Neural crest cell (in vitro differentiated cells): ENCODE data around the gene MRAS. TPM values are rescaled to one million over a fixed set of nuclear protein-coding genes. Genes with fewer than 3 reads are reported as not detected.
A peak's percentile ranks its signal among the peaks of the same experiment; 100 is the strongest.

Experiments
- DNase-seq: peaks from one replicate; pipeline ENCODE4 v3.0.0; 2021; ENCODE audit warnings: low read depth, mixed read lengths, low spot score
- H3K27ac Mint-ChIP-seq: one replicate; pipeline ENCODE4 v1.8.0; 2021; ENCODE audit warnings: mild to moderate bottlenecking, mixed read lengths; ENCODE audit not compliant: unreplicated experiment
- H3K27me3 Mint-ChIP-seq: 2 replicates; pipeline ENCODE4 v1.8.0; 2021; ENCODE audit warnings: low read depth, mild to moderate bottlenecking, mixed read lengths
- H3K36me3 Mint-ChIP-seq: 2 replicates; pipeline ENCODE4 v1.8.0; 2021; ENCODE audit warnings: low read depth, mild to moderate bottlenecking, mixed read lengths
- H3K4me1 Mint-ChIP-seq: 2 replicates; pipeline ENCODE4 v1.8.0; 2021; ENCODE audit warnings: mixed read lengths
- H3K4me3 Mint-ChIP-seq: one replicate; pipeline ENCODE4 v1.8.0; 2021; ENCODE audit warnings: mild to moderate bottlenecking, mixed read lengths
- H3K9me3 Mint-ChIP-seq: 2 replicates; pipeline ENCODE4 v1.8.0; 2021; ENCODE audit warnings: mixed read lengths
- total RNA-seq: library from RNA; stranded (reverse); gene quantifications from 2 replicates; pipeline ENCODE4 v1.2.1, GENCODE V29; 2021
- TF ChIP-seq, protein P1 (sequence below): fragments of 200-600 bp; sonication (generic); conservative IDR thresholded peaks from 2 replicates; pipeline ENCODE4 v1.5.0; 2021; ENCODE audit warnings: antibody characterized with exemption, mild to moderate bottlenecking

Gene MRAS
- total RNA-seq, 1 donor from 2014 or later: 27.0 TPM

DNA sequence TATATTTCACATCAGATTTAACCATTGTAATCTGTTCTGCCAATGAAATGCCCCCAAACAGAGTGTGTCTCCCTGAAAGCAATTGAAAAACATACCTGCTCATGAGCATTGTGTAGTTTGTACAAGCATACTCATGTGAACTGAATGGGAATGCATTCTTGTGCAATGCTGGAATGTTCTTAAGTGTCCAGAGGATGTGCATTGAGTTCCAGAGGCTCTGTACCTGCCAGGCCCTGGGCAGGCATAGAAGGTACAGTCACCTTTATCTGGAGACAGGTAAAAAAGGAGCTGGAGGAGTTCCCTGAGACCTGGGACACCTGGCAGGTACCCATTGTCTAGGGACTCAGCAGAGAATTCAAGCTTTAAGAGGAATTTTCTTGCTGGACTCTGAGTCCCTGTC, 2.8 kb downstream of the MRAS start:
- DNase-seq: no peak
- H3K36me3 Mint-ChIP-seq: no peaks in the 10 kb centered on the region
- no peak overlapping the region for H3K27ac Mint-ChIP-seq
- TF ChIP-seq, protein P1, sequence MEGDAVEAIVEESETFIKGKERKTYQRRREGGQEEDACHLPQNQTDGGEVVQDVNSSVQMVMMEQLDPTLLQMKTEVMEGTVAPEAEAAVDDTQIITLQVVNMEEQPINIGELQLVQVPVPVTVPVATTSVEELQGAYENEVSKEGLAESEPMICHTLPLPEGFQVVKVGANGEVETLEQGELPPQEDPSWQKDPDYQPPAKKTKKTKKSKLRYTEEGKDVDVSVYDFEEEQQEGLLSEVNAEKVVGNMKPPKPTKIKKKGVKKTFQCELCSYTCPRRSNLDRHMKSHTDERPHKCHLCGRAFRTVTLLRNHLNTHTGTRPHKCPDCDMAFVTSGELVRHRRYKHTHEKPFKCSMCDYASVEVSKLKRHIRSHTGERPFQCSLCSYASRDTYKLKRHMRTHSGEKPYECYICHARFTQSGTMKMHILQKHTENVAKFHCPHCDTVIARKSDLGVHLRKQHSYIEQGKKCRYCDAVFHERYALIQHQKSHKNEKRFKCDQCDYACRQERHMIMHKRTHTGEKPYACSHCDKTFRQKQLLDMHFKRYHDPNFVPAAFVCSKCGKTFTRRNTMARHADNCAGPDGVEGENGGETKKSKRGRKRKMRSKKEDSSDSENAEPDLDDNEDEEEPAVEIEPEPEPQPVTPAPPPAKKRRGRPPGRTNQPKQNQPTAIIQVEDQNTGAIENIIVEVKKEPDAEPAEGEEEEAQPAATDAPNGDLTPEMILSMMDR: no peak
- no peaks in the 10 kb centered on the region for H3K9me3 Mint-ChIP-seq
- peak overlapping the region; percentile 94 for H3K4me3 Mint-ChIP-seq
- H3K27me3 Mint-ChIP-seq: peaks cover 1% of the 10 kb centered on the region
- H3K4me1 Mint-ChIP-seq: peaks cover 25% of the 10 kb centered on the region

- no peaks in the 10 kb centered on the region for H3K9me3 Mint-ChIP-seq
- peaks cover 28% of the 10 kb centered on the region for H3K4me1 Mint-ChIP-seq
- no peaks in the 10 kb centered on the region for H3K27me3 Mint-ChIP-seq
- TF ChIP-seq, protein P1: no peak
- H3K27ac Mint-ChIP-seq: no peak overlapping the region
- H3K36me3 Mint-ChIP-seq: no peaks in the 10 kb centered on the region
- DNase-seq: no peak
- H3K4me3 Mint-ChIP-seq: no peak overlapping the region
These were observed 3.7 kb downstream of the MRAS start for GRCh38 chr3:138351916-138352550.

DNA sequence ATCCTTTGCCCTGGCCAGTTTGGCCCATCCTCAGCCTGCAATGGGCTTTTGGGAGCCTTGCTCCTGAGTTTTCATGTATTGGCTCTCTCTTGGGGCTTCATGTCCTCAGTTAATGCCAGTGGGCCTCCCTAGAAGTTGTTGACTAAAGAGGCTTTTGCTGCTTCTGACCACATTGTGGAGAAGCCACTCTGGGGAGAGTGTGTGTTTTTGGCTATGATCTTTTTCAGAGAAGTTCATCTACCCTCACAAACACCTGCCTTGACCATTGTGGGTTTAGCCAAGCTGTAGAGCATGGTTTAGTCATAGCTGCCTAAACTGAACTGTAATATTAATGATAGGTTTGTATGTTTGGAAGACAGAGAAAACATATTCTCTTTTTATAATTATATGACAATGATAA, 6.0 kb downstream of the MRAS start:
- TF ChIP-seq, protein P1: no peak
- DNase-seq: no peak
- H3K4me3 Mint-ChIP-seq: no peak overlapping the region
- H3K27ac Mint-ChIP-seq: peak overlapping the region; percentile 31
- no peaks in the 10 kb centered on the region for H3K36me3 Mint-ChIP-seq
- H3K4me1 Mint-ChIP-seq: peaks cover 33% of the 10 kb centered on the region
- H3K9me3 Mint-ChIP-seq: no peaks in the 10 kb centered on the region
- H3K27me3 Mint-ChIP-seq: no peaks in the 10 kb centered on the region

- no peaks in the 10 kb centered on the region for H3K36me3 Mint-ChIP-seq
- no peak for DNase-seq
These were observed 6.7 kb downstream of the MRAS start for GRCh38 chr3:138355071-138355470.

GRCh38 chr3:138356730-138357405, 8.5 kb downstream of the MRAS start:
- no peak overlapping the region for H3K4me3 Mint-ChIP-seq
- TF ChIP-seq, protein P1: no peak
- H3K4me1 Mint-ChIP-seq: peaks cover 23% of the 10 kb centered on the region

More at GRCh38 chr3:138355071-138355470, 6.7 kb downstream of the MRAS start:
- Mint-ChIP-seq H3K4me3 (no peak overlapping the region), H3K27ac (no peak overlapping the region), H3K27me3 (no peaks in the 10 kb centered on the region), H3K9me3 (no peaks in the 10 kb centered on the region), H3K4me1 (peaks cover 28% of the 10 kb centered on the region)
- TF ChIP-seq, protein P1: no peak

More at GRCh38 chr3:138356730-138357405, 8.5 kb downstream of the MRAS start:
- Mint-ChIP-seq H3K27ac (no peak overlapping the region), H3K27me3 (no peaks in the 10 kb centered on the region), H3K9me3 (no peaks in the 10 kb centered on the region), H3K36me3 (no peaks in the 10 kb centered on the region)
- no peak for DNase-seq
